ENCODE data around the gene PRC1. TPM values are rescaled to one million over a fixed set of nuclear protein-coding genes. Genes with fewer than 3 reads are reported as not detected.
A peak's percentile ranks its signal among the peaks of the same experiment; 100 is the strongest.

PRC1 gene
- total RNA-seq, 1 experiment from 2014 or later: 75.7 TPM

GRCh38 chr15:90930861-90931574, 63.3 kb downstream of the PRC1 start:
- Mint-ChIP-seq H3K27me3 (ENCODE audit: low read depth) (peaks cover 11% of the 10 kb centered on the region), H3K36me3 (ENCODE audit: insufficient read depth in 1 of 3, low read depth in 3 of 3) (peaks cover 0 to 2% (median 0%) of the 10 kb centered on the region in 3 experiments; a peak in 3 of 7 replicates), H3K4me1 (peaks cover 16 to 21% of the 10 kb centered on the region in 2 experiments), H3K4me3 (peak overlapping the region; percentile 90 to 94), H3K27ac (no peak overlapping the region), H3K9me3 (no peaks in the 10 kb centered on the region; a peak in 2 of 5 replicates)
- no peak overlapping the region for H2BK5ac ChIP-seq (ENCODE audit: insufficient read length, low read length)
- H3K4me1 ChIP-seq (ENCODE audit: insufficient read depth, low read length): no peaks in the 10 kb centered on the region
- H4K5ac ChIP-seq (ENCODE audit: insufficient read length, low read depth, low read length): no peak overlapping the region
- no peaks in the 10 kb centered on the region; the same call in 1 of the 2 replicates for H3K79me2 ChIP-seq (ENCODE audit: insufficient read depth, low read length)
- no peak overlapping the region for H3K4ac ChIP-seq (ENCODE audit: low read depth, low read length)
- H2AK5ac ChIP-seq (ENCODE audit: insufficient read length, low read length): no peak overlapping the region
- H3K27ac ChIP-seq (ENCODE audit: insufficient read length, low read depth, low read length): no peak overlapping the region
- H4K20me1 ChIP-seq (ENCODE audit: control insufficient read depth, insufficient read depth, insufficient read length): no peaks in the 10 kb centered on the region
- H2BK12ac ChIP-seq (ENCODE audit: insufficient read length, low read depth, low read length): no peak overlapping the region
- H3K18ac ChIP-seq (ENCODE audit: insufficient read length, low read depth, low read length): no peak overlapping the region
- H3K56ac ChIP-seq (ENCODE audit: insufficient read length, low read depth, low read length): no peak overlapping the region
- H4K8ac ChIP-seq (replicated peaks; ENCODE audit: insufficient read length, low read depth, low read length): no peak overlapping the region
- H3K9ac ChIP-seq (ENCODE audit: extremely low read depth, insufficient read length, low read length): no peak overlapping the region
- peaks cover 14% of the 10 kb centered on the region for H3K23me2 ChIP-seq (ENCODE audit: insufficient read length, low read depth, low read length, poor library complexity, severe bottlenecking)
- H3K4me2 ChIP-seq (ENCODE audit: insufficient read depth, insufficient read length, low read length): no peak overlapping the region
- H2BK15ac ChIP-seq (ENCODE audit: low read depth, low read length): no peak overlapping the region
- H3K79me1 ChIP-seq (ENCODE audit: insufficient read depth, low read depth, low read length, poor library complexity, severe bottlenecking): no peaks in the 10 kb centered on the region
- no CpG with 5 or more reads among the region's 15 CpGs for WGBS (ENCODE audit: extremely low coverage, insufficient read length, low lambda C conversion rate)
- no peak overlapping the region for H2BK120ac ChIP-seq (ENCODE audit: low read depth, low read length, poor library complexity, severe bottlenecking)
- DNase-seq: no peak
- no peak for TF ChIP-seq CTCF (conservative IDR thresholded peaks at IDR 0.05)
- no peak overlapping the region for H3T11ph ChIP-seq (ENCODE audit: low read length)
- H2AFZ ChIP-seq (ENCODE audit: low read length): no peak overlapping the region
- no peak overlapping the region for H2BK20ac ChIP-seq (ENCODE audit: low read depth, low read length, poor library complexity, severe bottlenecking)
- H4K91ac ChIP-seq (ENCODE audit: insufficient read length, low read depth, low read length): no peak overlapping the region
- no peak overlapping the region for H3K14ac ChIP-seq (ENCODE audit: insufficient read depth, low read length)
- no peaks in the 10 kb centered on the region for H3K27me3 ChIP-seq (ENCODE audit: insufficient read depth, low read length)
- no peak overlapping the region for H3K23ac ChIP-seq (ENCODE audit: insufficient read length, low read depth, low read length)
- H3K9me3 ChIP-seq (ENCODE audit: control insufficient read depth, low read depth, low read length): no peaks in the 10 kb centered on the region

Data from H9 (cell line).